Right renal pelvis (tissue), 4 donors: ENCODE results near the gene MC2R. TPM values are rescaled to one million over a fixed set of nuclear protein-coding genes. Genes with fewer than 3 reads are reported as not detected.
"Not testable (repeated sequence)": the region's sequence is repeated elsewhere in the genome, so short reads cannot be mapped to it uniquely, and the experiment has no call there.

ENCODE experiments used
- DNase-seq, 4 donors: peaks; one replicate each; pipeline ENCODE4 v3.0.0-alpha.2; 2013; ENCODE audit warnings: low read depth in 4 of 4, low spot score in 3 of 4, missing footprints in 1 of 4
- polyA plus RNA-seq, 4 donors: library from polyadenylated mRNA; unstranded; fragments of 120-200 nt; gene quantifications; one replicate each; pipeline ENCODE4 v1.2.1, GENCODE V29; 2013; ENCODE audit not compliant: insufficient read length in 4 of 4

Gene MC2R
- polyA plus RNA-seq, 4 donors: not detected

- DNase-seq: no peak
Measured at GRCh38 chr18:13894531-13894930, 20.8 kb downstream of the MC2R start.

DNA sequence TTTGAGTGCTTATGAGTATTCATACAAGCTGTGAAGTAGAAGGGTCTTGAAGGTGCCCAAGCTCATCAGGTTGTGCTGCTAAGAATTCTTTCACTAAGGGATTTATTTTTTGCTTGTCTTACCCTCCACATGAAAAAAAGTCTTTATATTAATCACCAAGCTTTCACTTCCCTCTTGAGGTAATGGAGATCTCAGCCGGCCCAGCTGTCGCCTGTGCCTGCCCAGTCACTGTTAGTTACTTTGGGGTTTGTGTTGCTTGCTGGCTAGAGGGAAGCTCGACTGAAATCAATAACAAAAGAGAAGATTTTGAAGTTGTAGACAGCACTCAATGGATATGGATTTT, 21.9 kb downstream of the MC2R start:
- no peak for DNase-seq

- DNase-seq: no peak
Measured at GRCh38 chr18:13892098-13892497, 23.2 kb downstream of the MC2R start.

DNA sequence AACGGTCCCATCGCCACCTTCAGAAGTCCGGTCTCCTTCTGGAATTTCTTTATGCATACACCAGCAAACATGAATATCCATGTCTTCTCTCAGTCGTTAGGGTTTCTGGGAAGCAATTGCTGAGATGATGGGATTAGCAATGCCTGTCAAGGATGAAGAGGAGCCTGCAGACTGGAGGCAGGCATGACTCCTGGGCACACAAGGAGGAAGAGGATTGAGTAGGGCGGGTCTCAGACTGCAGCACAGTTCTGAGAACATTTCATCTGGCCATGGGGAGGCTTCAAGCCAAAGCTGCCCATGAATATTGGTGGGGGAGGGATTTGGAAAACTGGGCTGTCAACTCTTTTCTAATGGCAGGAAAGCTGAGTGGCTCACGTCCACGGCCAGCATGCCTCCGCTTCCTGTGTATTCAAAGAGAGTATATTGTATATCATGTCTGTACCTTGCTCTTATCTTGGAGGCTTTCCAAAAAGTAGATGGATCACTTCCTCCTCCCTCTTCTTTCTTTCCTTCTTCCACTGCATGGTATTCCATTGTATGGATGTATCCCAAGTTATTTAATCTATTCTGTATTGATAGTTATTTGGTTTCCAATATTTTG, 24.5 kb downstream of the MC2R start:
- DNase-seq: no peak

DNA sequence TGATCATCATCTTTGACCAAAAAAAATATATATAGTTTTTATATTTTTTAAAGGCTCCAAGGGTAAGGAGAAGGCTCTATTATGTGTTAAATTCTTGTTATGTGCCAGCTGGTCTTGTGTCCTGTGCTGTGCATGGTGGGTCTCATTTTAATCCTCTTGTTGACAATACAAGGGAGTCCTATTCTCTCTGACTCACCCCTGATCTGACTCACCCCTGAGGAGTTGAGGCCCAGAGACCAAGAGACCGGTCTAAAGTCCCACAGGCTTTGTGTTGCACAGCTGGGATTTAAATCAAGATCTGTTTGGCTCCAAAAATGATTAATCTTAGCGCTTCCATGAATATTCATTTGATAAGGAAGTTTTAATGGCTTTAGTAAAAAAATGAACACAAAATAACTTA, 25.7 kb downstream of the MC2R start:
- no peak for DNase-seq

DNA sequence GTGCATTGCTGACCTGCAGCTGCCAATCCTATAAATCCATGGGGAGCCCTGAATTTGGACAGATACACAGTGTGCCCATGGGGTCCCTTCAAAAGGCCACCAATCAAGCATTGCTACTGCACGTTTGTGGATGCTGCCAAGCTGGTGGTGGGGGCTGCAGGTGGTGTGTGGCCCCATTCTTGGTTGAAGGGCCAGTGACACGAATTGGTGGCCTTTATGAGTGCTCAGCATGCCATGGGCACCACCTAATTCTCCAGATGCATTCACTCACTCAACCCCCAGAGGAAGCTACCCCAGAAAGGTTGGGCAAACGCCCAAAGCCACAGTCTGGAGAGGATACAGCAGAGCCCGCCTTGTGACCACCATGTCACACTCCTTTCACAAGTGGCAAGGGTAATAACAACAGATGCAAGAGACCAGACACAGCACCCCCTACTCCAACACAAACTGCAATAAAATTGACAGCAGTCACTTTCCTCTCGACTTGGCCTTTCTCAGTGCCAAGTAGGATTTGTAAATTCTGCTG, 27.1 kb downstream of the MC2R start:
- DNase-seq: no peak

- no peak for DNase-seq
Measured at GRCh38 chr18:13885009-13885408, 30.3 kb downstream of the MC2R start.

GRCh38 chr18:13879937-13880336, 35.4 kb downstream of the MC2R start:
- DNase-seq: no peak

- no peak for DNase-seq
Measured at GRCh38 chr18:13879492-13879891, 35.8 kb downstream of the MC2R start.

DNA sequence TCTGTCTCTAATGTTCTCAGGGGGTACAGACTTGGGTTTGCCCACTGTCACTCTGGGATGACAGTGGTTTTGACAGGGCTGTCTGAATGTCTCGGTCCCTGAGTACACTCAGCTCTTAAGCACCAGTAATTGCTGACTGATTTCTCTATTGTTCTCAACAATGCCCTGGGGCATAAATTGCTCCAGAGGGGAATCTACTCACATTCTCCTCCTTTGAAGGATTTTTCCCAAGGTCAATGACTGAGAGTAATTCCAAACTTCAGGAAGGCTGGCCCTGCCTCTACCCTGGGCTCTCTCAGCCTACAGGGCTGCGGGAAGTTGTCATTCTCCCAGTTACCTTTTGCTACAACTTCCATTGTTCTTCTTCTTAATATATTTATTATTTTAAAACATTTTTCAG, 36.5 kb downstream of the MC2R start:
- DNase-seq: no peak

DNA sequence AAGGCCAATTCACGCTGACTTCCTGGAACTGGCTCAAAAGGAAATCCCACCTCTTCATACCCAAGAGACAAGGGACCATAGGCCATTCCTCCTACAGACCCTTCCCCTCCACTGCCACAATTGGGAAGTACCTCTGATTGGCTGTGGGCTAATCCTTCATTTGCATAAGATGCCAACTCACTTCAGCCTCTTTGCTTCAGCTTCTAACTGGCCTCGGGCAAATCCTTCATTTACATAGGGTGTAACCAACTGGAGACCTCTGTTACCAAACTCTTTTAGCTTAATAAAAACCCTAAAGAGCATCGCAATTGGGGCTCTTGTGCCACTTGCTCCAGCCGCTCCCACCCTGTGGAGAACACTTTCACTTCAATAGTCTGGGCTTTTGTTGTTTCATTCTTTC, 38.2 kb downstream of the MC2R start:
- DNase-seq: no peak

DNA sequence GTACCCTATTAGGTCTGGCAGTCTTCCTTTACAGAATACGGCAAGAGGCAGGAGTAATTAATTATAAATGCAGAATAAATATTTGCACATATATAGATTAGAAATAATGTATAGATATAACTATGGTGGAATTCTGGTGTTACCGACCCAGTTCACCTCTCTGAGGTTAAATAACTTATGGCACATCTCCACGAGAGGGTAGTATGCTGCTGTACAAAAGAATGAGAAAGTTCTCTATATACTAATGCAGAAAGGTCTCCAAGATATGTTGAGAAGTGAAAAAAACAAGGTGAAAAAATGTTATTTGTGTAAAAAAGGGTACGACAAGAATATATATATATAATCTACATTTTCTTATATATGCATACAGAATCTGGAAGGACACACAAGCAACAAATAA, 40.8 kb downstream of the MC2R start:
- no peak for DNase-seq

DNA sequence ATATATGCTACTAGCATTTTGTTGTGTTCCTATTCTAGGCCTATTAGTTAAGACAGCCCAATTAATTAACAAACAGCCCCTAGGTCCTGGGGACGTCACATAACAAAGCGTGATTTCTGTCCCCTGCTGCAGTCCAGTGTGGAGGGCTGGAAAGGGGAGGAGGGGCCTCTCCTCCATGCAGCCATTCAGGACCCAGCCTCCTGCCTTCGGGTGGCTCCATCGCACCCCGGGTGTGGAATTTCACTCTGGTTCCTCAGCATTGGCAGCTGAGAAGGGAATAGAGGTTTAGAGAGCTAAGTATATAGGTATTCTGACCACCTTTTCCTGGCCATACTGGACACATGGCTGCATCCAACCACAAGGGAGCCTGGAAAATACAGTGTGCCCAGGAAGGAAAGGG, 42.4 kb downstream of the MC2R start:
- no peak for DNase-seq

- DNase-seq: no peak
Measured at GRCh38 chr18:13872373-13872772, 43.0 kb downstream of the MC2R start.

DNA sequence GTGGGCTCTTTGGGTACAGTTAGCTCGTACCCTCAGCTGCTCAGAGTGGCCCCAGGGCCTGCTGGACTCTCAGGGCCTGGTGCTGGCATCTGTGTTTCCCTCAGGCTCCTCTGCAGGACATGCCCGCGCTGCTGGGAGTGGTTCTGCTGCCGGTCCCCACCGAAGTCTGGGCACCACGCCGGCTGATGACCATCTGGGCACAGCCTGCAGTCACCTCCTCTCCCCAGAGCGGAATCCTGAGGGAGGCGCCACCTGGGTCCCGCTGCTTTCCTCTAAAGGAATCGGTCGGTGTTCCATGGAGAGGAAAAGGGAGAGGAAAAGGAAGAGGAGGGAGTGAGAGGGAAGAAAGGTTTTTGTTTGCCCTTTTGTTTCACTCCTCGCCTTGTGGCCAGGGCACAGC, 43.6 kb downstream of the MC2R start:
- no peak for DNase-seq

- DNase-seq: no peak
Measured at GRCh38 chr18:13868501-13869271, 46.6 kb downstream of the MC2R start.

GRCh38 chr18:13862898-13863297, 52.4 kb downstream of the MC2R start:
- not testable (repeated sequence) for DNase-seq

GRCh38 chr18:13849791-13850190, 65.5 kb downstream of the MC2R start:
- DNase-seq: no peak

GRCh38 chr18:13836559-13836958, 78.8 kb downstream of the MC2R start:
- DNase-seq: no peak

- no peak for DNase-seq
Measured at GRCh38 chr18:13835202-13835601, 80.1 kb downstream of the MC2R start.

GRCh38 chr18:13834496-13835015, 80.8 kb downstream of the MC2R start:
- no peak for DNase-seq
